Measurements from ENCODE around the gene LUC7L3. TPM values are rescaled to one million over a fixed set of nuclear protein-coding genes. Genes with fewer than 3 reads are reported as not detected.

Gene LUC7L3
- total and polyA plus RNA-seq, 2 of the 13 experiments (the other 11 are each of a cell fraction or from before 2014, with no cell fraction given), result 108 to 120 TPM

DNA sequence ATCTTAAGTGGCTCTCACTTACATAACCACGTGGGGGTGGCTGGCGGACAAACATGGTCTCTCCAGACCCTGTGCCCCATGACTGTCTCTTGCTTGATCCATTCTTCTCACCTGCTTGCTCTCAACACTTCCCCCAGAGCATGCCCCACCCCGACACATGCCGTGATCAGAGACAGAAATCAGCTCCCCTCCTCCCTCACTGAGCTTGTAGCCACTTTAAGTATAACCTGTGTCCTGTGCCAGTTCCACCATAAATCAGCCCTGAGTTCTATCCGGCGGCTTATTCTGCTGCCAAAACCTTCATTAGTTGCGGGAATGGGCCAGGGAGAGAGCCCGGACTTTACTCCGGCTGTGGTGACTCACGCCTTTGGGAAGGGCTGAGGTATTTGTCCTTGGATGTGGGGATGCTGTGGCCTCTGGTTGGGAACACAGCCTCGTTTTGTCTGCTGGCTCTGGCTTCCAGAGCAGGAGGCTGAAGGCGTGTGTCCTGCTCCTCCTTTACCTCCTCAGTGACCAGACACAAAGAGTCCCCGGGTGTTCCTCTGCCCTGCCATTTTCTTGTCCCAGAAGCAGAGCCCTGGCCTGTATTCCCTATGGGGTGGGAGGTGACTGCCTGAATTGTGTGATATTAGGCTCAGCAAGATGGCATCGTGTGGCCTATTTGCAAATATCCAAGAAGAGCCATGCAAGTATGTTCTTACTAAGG lies 32.8 kb upstream of the LUC7L3 start (continued):
- TF ChIP-seq, protein P1, sequence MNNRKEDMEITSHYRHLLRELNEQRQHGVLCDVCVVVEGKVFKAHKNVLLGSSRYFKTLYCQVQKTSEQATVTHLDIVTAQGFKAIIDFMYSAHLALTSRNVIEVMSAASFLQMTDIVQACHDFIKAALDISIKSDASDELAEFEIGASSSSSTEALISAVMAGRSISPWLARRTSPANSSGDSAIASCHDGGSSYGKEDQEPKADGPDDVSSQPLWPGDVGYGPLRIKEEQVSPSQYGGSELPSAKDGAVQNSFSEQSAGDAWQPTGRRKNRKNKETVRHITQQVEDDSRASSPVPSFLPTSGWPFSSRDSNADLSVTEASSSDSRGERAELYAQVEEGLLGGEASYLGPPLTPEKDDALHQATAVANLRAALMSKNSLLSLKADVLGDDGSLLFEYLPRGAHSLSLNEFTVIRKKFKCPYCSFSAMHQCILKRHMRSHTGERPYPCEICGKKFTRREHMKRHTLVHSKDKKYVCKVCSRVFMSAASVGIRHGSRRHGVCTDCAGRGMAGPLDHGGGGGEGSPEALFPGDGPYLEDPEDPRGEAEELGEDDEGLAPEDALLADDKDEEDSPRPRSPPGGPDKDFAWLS (CRISPR knock-in tag; IDR thresholded peaks at IDR 0.05; ENCODE audit: borderline replicate concordance), result no peak
- TF ChIP-seq MATR3 (CRISPR knock-in tag; IDR thresholded peaks at IDR 0.05), result no peak
- TF ChIP-seq MTF2 (CRISPR knock-in tag; IDR thresholded peaks at IDR 0.05; ENCODE audit: borderline replicate concordance), result peak; percentile 64; the same call in 1 of the 2 replicates

DNA sequence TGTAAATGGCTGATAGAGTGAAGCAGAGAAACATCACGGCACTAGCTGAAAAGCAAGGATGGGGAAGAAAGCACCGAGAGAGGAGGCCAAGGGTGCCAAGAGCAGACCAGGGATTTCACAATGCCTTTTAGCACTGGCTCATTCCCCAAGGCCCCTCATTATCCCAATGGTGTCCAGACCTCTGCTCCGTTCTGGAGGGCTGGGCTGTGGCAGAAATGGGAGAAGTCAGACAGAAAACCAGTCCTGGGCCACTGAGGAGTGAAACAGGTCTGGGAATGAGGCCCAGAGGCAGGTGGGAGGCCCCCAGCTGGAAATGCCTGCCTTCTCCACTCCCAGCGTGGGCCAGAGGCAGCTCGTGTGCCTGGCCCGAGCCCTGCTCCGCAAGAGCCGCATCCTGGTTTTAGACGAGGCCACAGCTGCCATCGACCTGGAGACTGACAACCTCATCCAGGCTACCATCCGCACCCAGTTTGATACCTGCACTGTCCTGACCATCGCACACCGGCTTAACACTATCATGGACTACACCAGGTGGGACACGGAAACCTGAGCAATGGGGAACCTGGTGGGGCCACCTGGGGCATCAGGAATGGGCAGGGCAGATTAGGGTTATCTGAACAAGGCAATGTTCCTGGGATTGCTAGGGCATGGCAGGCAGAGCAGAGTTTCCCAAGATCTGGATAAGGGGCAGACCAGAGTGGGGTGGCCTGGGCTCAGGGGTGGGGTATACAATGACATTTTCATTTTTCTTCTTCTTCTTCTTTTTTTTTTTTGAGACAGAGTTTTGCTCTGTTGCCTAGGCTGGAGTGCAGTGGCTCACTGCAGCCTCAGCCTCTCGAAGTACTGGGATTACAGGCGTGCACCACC lies 32.0 kb upstream of the LUC7L3 start:
- Histone ChIP-seq H3K4me2 (ENCODE audit: low read depth, low read length) (peak overlapping the region; percentile 93), H3K9ac (ENCODE audit: insufficient read depth, low read depth, low read length) (peak overlapping the region; percentile 87), H3K9me3 (ENCODE audit: low read length) (no peaks in the 10 kb centered on the region), H3K4me1 (ENCODE audit: insufficient read depth, low read length) (peaks cover 99% of the 10 kb centered on the region), H4K20me1 (ENCODE audit: insufficient read depth, low read length) (no peaks in the 10 kb centered on the region), H3K79me2 (ENCODE audit: insufficient read depth, low read length) (peaks cover 18% of the 10 kb centered on the region), H3K27ac (ENCODE audit: extremely low read length, insufficient read depth, low read length) (peak overlapping the region; percentile 99), H2AFZ (ENCODE audit: low read length) (no peak overlapping the region), H3K27me3 (ENCODE audit: control insufficient read depth in 1 of 2, insufficient read depth in 2 of 2, low read length in 2 of 2) (no peaks in the 10 kb centered on the region; a peak in 1 of 5 replicates), H3K4me3 (replicated peaks in 1 of 3; ENCODE audit: insufficient read depth in 1 of 3, low read depth in 2 of 3, low read length in 3 of 3) (peak overlapping the region; percentile 32 to 75 (median 39)), H3K36me3 (replicated peaks in 1 of 2; ENCODE audit: control insufficient read depth in 1 of 2, insufficient read depth in 2 of 2, low read length in 2 of 2) (no peaks in the 10 kb centered on the region)
- CTCF ChIA-PET (ENCODE audit: low intra/inter-chr PET ratio, low total read pairs), result no interaction called here
- 41% methylated on average over 16 of the region's 16 CpGs for WGBS (ENCODE audit: low lambda C conversion rate)
- FAIRE-seq, result no peak
- in situ Hi-C loops (cut with HindIII; ENCODE audit: extremely low pct_ligation_motif_present, low pct_unique_long_range_greater_than_20kb), result no loop called here
- DNase-seq (ENCODE audit: low spot score), result peak; percentile 85
- ATAC-seq, result peak; percentile 59
- intact Hi-C loops (cut with micrococcal nuclease; ENCODE audit: unreplicated experiment), result loop anchor here (2.0 kb wide), 1 partner anchor 53 kb away; the partner anchor contains the start of gene ABCC3
- BruUV-seq (replicated peaks), result TSS peak; percentile 84
- POLR2A ChIA-PET, result interaction anchor here (0.8 to 21.3 kb wide), 17 partner anchors 7 to 208 kb away, joined by 3 to 839 read pairs (median 5); partner anchors contain the start of genes ABCC3, ANKRD40, CACNA1G and LUC7L3
- no peak for TF ChIP-seq TCF7L2 (IDR thresholded peaks at IDR 0.05; ENCODE audit: low read depth, low read length)
- no peak; the same call in 1 of the 2 replicates for TF ChIP-seq REPIN1 (CRISPR knock-in tag; IDR thresholded peaks at IDR 0.05; ENCODE audit: borderline replicate concordance, low read depth)
- TF ChIP-seq TCF7 (IDR thresholded peaks at IDR 0.05; ENCODE audit: low read depth), result no peak
- TF ChIP-seq TERF1 (CRISPR knock-in tag; IDR thresholded peaks at IDR 0.05), result no peak
- peak; percentile 75; the same call in 1 of the 2 replicates for TF ChIP-seq YEATS4 (CRISPR knock-in tag; IDR thresholded peaks at IDR 0.05; ENCODE audit: borderline replicate concordance)
- TF ChIP-seq YEATS2 (CRISPR knock-in tag; IDR thresholded peaks at IDR 0.05; ENCODE audit: borderline replicate concordance), result no peak; the same call in 1 of the 2 replicates
- peak; percentile 91 for TF ChIP-seq SNAPC2 (CRISPR knock-in tag; IDR thresholded peaks at IDR 0.05)
- no peak for TF ChIP-seq CHD2 (IDR thresholded peaks at IDR 0.05; ENCODE audit: low read depth, low read length)
- TF ChIP-seq, protein P2, sequence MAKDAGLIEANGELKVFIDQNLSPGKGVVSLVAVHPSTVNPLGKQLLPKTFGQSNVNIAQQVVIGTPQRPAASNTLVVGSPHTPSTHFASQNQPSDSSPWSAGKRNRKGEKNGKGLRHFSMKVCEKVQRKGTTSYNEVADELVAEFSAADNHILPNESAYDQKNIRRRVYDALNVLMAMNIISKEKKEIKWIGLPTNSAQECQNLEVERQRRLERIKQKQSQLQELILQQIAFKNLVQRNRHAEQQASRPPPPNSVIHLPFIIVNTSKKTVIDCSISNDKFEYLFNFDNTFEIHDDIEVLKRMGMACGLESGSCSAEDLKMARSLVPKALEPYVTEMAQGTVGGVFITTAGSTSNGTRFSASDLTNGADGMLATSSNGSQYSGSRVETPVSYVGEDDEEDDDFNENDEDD (CRISPR knock-in tag; IDR thresholded peaks at IDR 0.05; ENCODE audit: borderline replicate concordance), result peak; percentile 53; the same call in 1 of the 2 replicates
- TF ChIP-seq ZNF260 (CRISPR knock-in tag; IDR thresholded peaks at IDR 0.05; ENCODE audit: borderline replicate concordance, low read depth), result no peak
- peak; percentile 64; the same call in 1 of the 2 replicates for TF ChIP-seq POGZ (CRISPR knock-in tag; IDR thresholded peaks at IDR 0.05)
